K562 (cell line): Measurements from ENCODE around the gene SYNRG. TPM values are rescaled to one million over a fixed set of nuclear protein-coding genes. Genes with fewer than 3 reads are reported as not detected.

Experiments
- ATAC-seq: fragments of 200-7000 bp; cut with Tn5 transposase; 3 replicates; pipeline ENCODE4 v1.9.1; 2020; ENCODE audit warnings: moderate library complexity
- BruUV-seq: library from RNA; stranded (reverse); fragments of 400-500 nt; replicated peaks from 2 replicates; lab custom pipeline; 2021; lab: Mats Ljungman, UMichigan
- CTCF ChIA-PET: fragments of 300-600 bp; formaldehyde crosslinking; extraction: SDS; loops from one replicate; lab custom pipeline; 2021; ENCODE audit warnings: low intra/inter-chr PET ratio; lab: Yijun Ruan, JAX
- POLR2A ChIA-PET: fragments of 300-600, 350-650 bp; sonication (Branson Sonifier 250); formaldehyde crosslinking; extraction: SDS; loops from one replicate; lab custom pipeline; 2021; ENCODE audit warnings: antibody characterized with exemption, inconsistent platforms; lab: Yijun Ruan, JAX
- DNase-seq, 4 experiments: peaks; one replicate each; pipeline versions ENCODE4 v3.0.0 to v3.0.0-alpha.2; 2011 to 2018; ENCODE audit warnings: low spot score in 3 of 4, mixed read lengths in 3 of 4; ENCODE audit errors: extremely low read depth in 1 of 4
- FAIRE-seq: peaks from 2 replicates; lab custom pipeline; 2011; peaks lifted over from hg19 to GRCh38; lab: Jason Lieb, UNC
- H2AFZ ChIP-seq: 2 replicates; pipeline ENCODE4 v1.6.0; 2011; ENCODE audit warnings: low read depth, low read length, control low read depth, inconsistent platforms
- H3K27ac ChIP-seq: fragments of 200-600 bp; 3 replicates; pipeline ENCODE4 v1.8.0; 2011; ENCODE audit warnings: low read depth, mild to moderate bottlenecking, control low read depth, inconsistent platforms, low read length, moderate library complexity, mixed read lengths; ENCODE audit errors: extremely low read depth
- H3K27me3 ChIP-seq, 2 experiments: fragments of 300-600 bp in 1 of 2; 2 replicates in 1 of 2; 3 replicates in 1 of 2; pipeline versions ENCODE4 v1.6.0 to v1.8.0; 2011; ENCODE audit warnings: inconsistent platforms in 2 of 2, low read length in 2 of 2, mild to moderate bottlenecking in 1 of 2, mixed read lengths in 1 of 2, moderate library complexity in 1 of 2; ENCODE audit not compliant: control insufficient read depth in 2 of 2, insufficient read depth in 2 of 2
- H3K36me3 ChIP-seq: fragments of 300-600 bp; 3 replicates; pipeline ENCODE4 v1.8.0; 2011; ENCODE audit warnings: mild to moderate bottlenecking, low read length, inconsistent platforms; ENCODE audit not compliant: control insufficient read depth, insufficient read depth
- H3K4me1 ChIP-seq, 2 experiments: fragments of 200-600 bp in 1 of 2; replicated peaks in 1 of 2; 2 replicates in 1 of 2; 3 replicates in 1 of 2; pipeline versions ENCODE4 v1.5.1 to v1.8.0; 2011; ENCODE audit warnings: inconsistent platforms in 2 of 2, low read length in 2 of 2, mild to moderate bottlenecking in 1 of 2, mixed read lengths in 1 of 2, moderate library complexity in 1 of 2; ENCODE audit not compliant: control insufficient read depth in 2 of 2, insufficient read depth in 2 of 2
- H3K4me2 ChIP-seq: 2 replicates; pipeline ENCODE4 v1.6.1; 2011; ENCODE audit warnings: low read length, control low read depth, inconsistent platforms, mixed read lengths; ENCODE audit not compliant: insufficient read depth
- H3K4me3 ChIP-seq: fragments of 200-600 bp; sonication (generic), shearing (Covaris generic); 2 replicates; pipeline ENCODE4 v1.5.1; 2016; ENCODE audit warnings: control low read depth, inconsistent platforms
- H3K79me2 ChIP-seq: fragments of 200-600 bp; 3 replicates; pipeline ENCODE4 v1.8.0; 2011; ENCODE audit warnings: low read length, inconsistent platforms; ENCODE audit not compliant: control insufficient read depth, insufficient read depth
- H3K9ac ChIP-seq, 2 experiments: 2 replicates each; pipeline versions ENCODE4 v1.6.0 to v1.6.1; 2011; ENCODE audit warnings: low read depth in 2 of 2, low read length in 2 of 2, control low read depth in 1 of 2, inconsistent platforms in 1 of 2, mild to moderate bottlenecking in 1 of 2, mixed read lengths in 1 of 2; ENCODE audit not compliant: insufficient read depth in 1 of 2
- H3K9me1 ChIP-seq: one replicate; pipeline ENCODE4 v1.6.0; 2011; ENCODE audit warnings: inconsistent platforms, mild to moderate bottlenecking, low read length, moderate library complexity; ENCODE audit not compliant: control insufficient read depth, insufficient read depth
- H3K9me3 ChIP-seq: replicated peaks from 2 replicates; pipeline ENCODE4 v1.5.1; 2011; ENCODE audit warnings: low read depth, low read length, inconsistent platforms; ENCODE audit not compliant: control insufficient read depth, insufficient read depth
- H4K20me1 ChIP-seq: replicated peaks from 2 replicates; pipeline ENCODE4 v1.6.1; 2011; ENCODE audit warnings: low read length, inconsistent platforms, mixed read lengths; ENCODE audit not compliant: control insufficient read depth, insufficient read depth
- BCOR ChIP-seq: fragments of 450-650 bp; IDR thresholded peaks from 2 replicates; pipeline ENCODE4 v1.6.1; 2016
- BRD4 ChIP-seq: fragments of 200-600 bp; sonication (generic); IDR thresholded peaks from 2 replicates; pipeline ENCODE4 v1.6.1; 2017; ENCODE audit warnings: inconsistent platforms
- CHD1 ChIP-seq: fragments of 200-600 bp; sonication (generic); IDR thresholded peaks from one replicate; pipeline ENCODE4 v1.6.1; 2012; ENCODE audit warnings: mild to moderate bottlenecking, moderate library complexity, low read length, inconsistent platforms
- GATAD2B ChIP-seq: fragments of 450-650 bp; IDR thresholded peaks from 2 replicates; pipeline ENCODE4 v1.6.1; 2017; ENCODE audit warnings: mild to moderate bottlenecking, borderline replicate concordance
- NEUROD1 ChIP-seq: fragments of 150-350 bp; IDR thresholded peaks from 2 replicates; pipeline ENCODE4 v1.6.1; 2014; ENCODE audit warnings: borderline replicate concordance, low read length, low read depth; ENCODE audit not compliant: partially characterized antibody
- POLR2H ChIP-seq: IDR thresholded peaks from 2 replicates; pipeline ENCODE4 v1.6.1; 2016; ENCODE audit warnings: missing genetic modification characterization, low read depth, mild to moderate bottlenecking, control low read depth, missing compliant biosample characterization, moderate library complexity
- RFX1 ChIP-seq: fragments of 450-650 bp; IDR thresholded peaks from 2 replicates; pipeline ENCODE4 v1.6.1; 2016; ENCODE audit warnings: mild to moderate bottlenecking, moderate library complexity
- SP2 ChIP-seq: IDR thresholded peaks from 2 replicates; pipeline ENCODE4 v1.6.1; 2011; ENCODE audit warnings: mild to moderate bottlenecking, low read depth, low read length, moderate library complexity; ENCODE audit not compliant: poor library complexity, severe bottlenecking; ENCODE audit errors: extremely low read depth
- ZFP91 ChIP-seq: sonication (generic); formaldehyde crosslinking; IDR thresholded peaks from 2 replicates; pipeline ENCODE4 v1.8.0; 2022; ENCODE audit warnings: mild to moderate bottlenecking, missing genetic modification reagents
- ZNF347 ChIP-seq: fragments of 450-650 bp; formaldehyde crosslinking; IDR thresholded peaks from 2 replicates; pipeline ENCODE4 v1.4.0; 2020; ENCODE audit warnings: low read depth, mild to moderate bottlenecking, moderate library complexity
- ZNF431 ChIP-seq: sonication (generic); formaldehyde crosslinking; IDR thresholded peaks from 2 replicates; pipeline ENCODE4 v1.8.0; 2022; ENCODE audit warnings: mild to moderate bottlenecking, missing genetic modification reagents
- WGBS: fragments of 100-300 bp; shearing (Covaris generic); methylation state at CpG from one replicate; pipeline ENCODE4 v1.1.6; 2016; ENCODE audit warnings: low coverage, mixed read lengths; ENCODE audit not compliant: insufficient coverage; ENCODE audit errors: missing lambda C conversion rate; 5-methylcytosine and 5-hydroxymethylcytosine counted together
- in situ Hi-C: fragments of 300-500 bp; cut with MboI; formaldehyde crosslinking; loops from 4 replicates; pipeline ENCODE4 v1.15.0; 2018; ENCODE audit warnings: inconsistent platforms, mixed read lengths
- intact Hi-C: fragments of 100-400 bp; cut with micrococcal nuclease; formaldehyde crosslinking; loops from 2 replicates; pipeline ENCODE4 v1.14.2; 2022
- polyA plus RNA-seq, 8 experiments: library from polyadenylated mRNA; depleted of rRNA in 4 of 8; stranded (reverse) in 5 of 8; unstranded in 3 of 8; fragments of >200 nt; fragmentation: Nextera tagmentation in 2 of 8; fragmentation: Illumina TruSeq in 1 of 8; extraction: Ambion mirVana in 2 of 8; extraction: Trizol in 1 of 8; gene quantifications; 2 replicates each; pipeline versions ENCODE4 v1.2.1 to v1.2.3, GENCODE V29; 2011 to 2014; ENCODE audit warnings: inconsistent platforms in 1 of 8, missing spikeins in 1 of 8
- total RNA-seq, 7 experiments: library from RNA; depleted of rRNA in 6 of 7; stranded (reverse); fragments of >200 nt in 6 of 7; fragmentation: Illumina TruSeq in 2 of 7; extraction: Trizol in 2 of 7; gene quantifications; 2 replicates each; pipeline versions ENCODE4 v1.2.1 to v1.2.3, GENCODE V29; 2011 to 2021; ENCODE audit warnings: low replicate concordance in 1 of 7
- TF ChIP-seq, protein P1 (sequence below): sonication (generic); formaldehyde crosslinking; IDR thresholded peaks from 2 replicates; pipeline ENCODE4 v1.8.1; 2023; ENCODE audit warnings: mild to moderate bottlenecking, missing genetic modification reagents

Gene SYNRG
- total and polyA plus RNA-seq, 9 of the 15 experiments (the other 6 are each of a cell fraction or from before 2014, with no cell fraction given), result 2.9 to 28.2 (median 15.1) TPM

DNA sequence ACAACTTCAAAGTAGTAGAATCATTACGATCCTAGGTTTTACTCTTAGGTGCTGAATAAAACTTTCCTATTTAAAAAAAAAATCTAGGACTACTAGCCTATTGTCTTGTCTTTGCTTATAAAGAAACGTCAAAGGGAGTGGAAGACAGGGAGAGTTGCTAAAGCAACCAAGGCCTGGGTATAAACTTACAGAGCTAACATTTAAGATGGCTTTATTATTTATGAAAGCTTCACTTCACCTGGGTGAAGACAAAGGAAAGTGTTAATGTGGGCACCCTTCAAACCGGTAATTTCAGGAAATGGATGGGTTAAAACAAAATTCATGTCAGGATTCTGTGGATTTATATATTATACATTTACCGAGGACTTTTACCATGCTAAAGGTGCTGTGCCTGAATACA is 117.1 kb downstream of the SYNRG start:
- BruUV-seq, result no TSS peak
- in situ Hi-C loops, result no loop called here
- 4% methylated on average over 4 of the region's 4 CpGs for WGBS
- H3K4me3 ChIP-seq, result peak overlapping the region; percentile 74
- no peak for DNase-seq
- H4K20me1 ChIP-seq, result no peaks in the 10 kb centered on the region
- ChIA-PET CTCF (no interaction called here), POLR2A (interaction anchor here (0.7 to 1.5 kb wide), 5 partner anchors 10 to 62 kb away, joined by 3 to 5 read pairs (median 4); no protein-coding TSS in a partner anchor)
- intact Hi-C loops, result no loop called here
- no peak overlapping the region for H2AFZ ChIP-seq
- H3K27ac ChIP-seq, result peak overlapping the region; percentile 79
- no peak for TF ChIP-seq NEUROD1
- TF ChIP-seq RFX1, result peak; percentile 56
- TF ChIP-seq POLR2H (tag), result 0 out of 2 replicates have a peak, but pooled peaks have one; percentile 8
- TF ChIP-seq GATAD2B, result no peak
- no peak for TF ChIP-seq SP2
- TF ChIP-seq ZNF431 (CRISPR knock-in tag), result no peak
- no peak for TF ChIP-seq ZNF347 (CRISPR knock-in tag)
- no peak for TF ChIP-seq CHD1
- TF ChIP-seq, protein P1, sequence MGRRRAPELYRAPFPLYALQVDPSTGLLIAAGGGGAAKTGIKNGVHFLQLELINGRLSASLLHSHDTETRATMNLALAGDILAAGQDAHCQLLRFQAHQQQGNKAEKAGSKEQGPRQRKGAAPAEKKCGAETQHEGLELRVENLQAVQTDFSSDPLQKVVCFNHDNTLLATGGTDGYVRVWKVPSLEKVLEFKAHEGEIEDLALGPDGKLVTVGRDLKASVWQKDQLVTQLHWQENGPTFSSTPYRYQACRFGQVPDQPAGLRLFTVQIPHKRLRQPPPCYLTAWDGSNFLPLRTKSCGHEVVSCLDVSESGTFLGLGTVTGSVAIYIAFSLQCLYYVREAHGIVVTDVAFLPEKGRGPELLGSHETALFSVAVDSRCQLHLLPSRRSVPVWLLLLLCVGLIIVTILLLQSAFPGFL (CRISPR knock-in tag), result no peak
- TF ChIP-seq ZFP91 (CRISPR knock-in tag), result no peak
- no peak for TF ChIP-seq BCOR
- no peak for TF ChIP-seq BRD4
- H3K4me1 ChIP-seq, result peaks cover 11 to 24% of the 10 kb centered on the region in 2 experiments; a peak in 4 of 5 replicates
- H3K4me2 ChIP-seq, result peak overlapping the region; percentile 90
- H3K9me1 ChIP-seq, result no peaks in the 10 kb centered on the region
- FAIRE-seq, result no peak
- H3K36me3 ChIP-seq, result no peaks in the 10 kb centered on the region
- ATAC-seq, result no peak
- peak overlapping the region in 1 of 2 experiments; percentile 61; a peak in 2 of 4 replicates for H3K9ac ChIP-seq
- H3K79me2 ChIP-seq, result peaks cover 68% of the 10 kb centered on the region
- no peaks in the 10 kb centered on the region for H3K27me3 ChIP-seq
- no peaks in the 10 kb centered on the region for H3K9me3 ChIP-seq
